HG03039 (cell line): Measurements from ENCODE around the gene BOC.
"Not testable (repeated sequence)": the region's sequence is repeated elsewhere in the genome, so short reads cannot be mapped to it uniquely, and the experiment has no call there.

Experiments used
- ATAC-seq: cut with Tn5 transposase; IDR thresholded peaks from one replicate; pipeline ENCODE4 v1.9.1; 2021; ENCODE audit warnings: mild to moderate bottlenecking, moderate library complexity; ENCODE audit not compliant: unreplicated experiment

BOC gene

GRCh38 chr3:113211330-113212149, at the start of gene BOC:
BOC (plus strand) TSS chr3:113211557; CDS start chr3:113249803, 38,246 bp downstream.
- no peak for ATAC-seq

- ATAC-seq, result no peak
These were observed 49.7 kb upstream of the BOC start for GRCh38 chr3:113161661-113162060.

GRCh38 chr3:113163152-113163551, 48.2 kb upstream of the BOC start:
- no peak for ATAC-seq

GRCh38 chr3:113165841-113166240, 45.5 kb upstream of the BOC start:
- ATAC-seq, result no peak

- no peak for ATAC-seq
These were observed 45.0 kb upstream of the BOC start for GRCh38 chr3:113166357-113166718.

- ATAC-seq, result no peak
These were observed 44.5 kb upstream of the BOC start for GRCh38 chr3:113166719-113167492.

GRCh38 chr3:113167825-113168801, 43.2 kb upstream of the BOC start:
- no peak for ATAC-seq

- no peak for ATAC-seq
These were observed 41.4 kb upstream of the BOC start for GRCh38 chr3:113169891-113170452.

- no peak for ATAC-seq
These were observed 40.6 kb upstream of the BOC start for GRCh38 chr3:113170771-113171170.

GRCh38 chr3:113171675-113172300, 39.6 kb upstream of the BOC start:
- not testable (repeated sequence) for ATAC-seq

GRCh38 chr3:113173102-113173501, 38.3 kb upstream of the BOC start:
- ATAC-seq, result no peak

- ATAC-seq, result no peak
These were observed 37.1 kb upstream of the BOC start for GRCh38 chr3:113174304-113174703.

GRCh38 chr3:113174801-113175485, 36.4 kb upstream of the BOC start:
- ATAC-seq, result no peak

GRCh38 chr3:113177526-113177925, 33.8 kb upstream of the BOC start:
- no peak for ATAC-seq

GRCh38 chr3:113179235-113179824, 32.0 kb upstream of the BOC start:
- ATAC-seq, result no peak

GRCh38 chr3:113183748-113184661, 27.4 kb upstream of the BOC start:
- ATAC-seq, result no peak

- ATAC-seq, result no peak
These were observed 26.0 kb upstream of the BOC start for GRCh38 chr3:113185194-113185835.

- no peak for ATAC-seq
These were observed 24.8 kb upstream of the BOC start for GRCh38 chr3:113186566-113186965.
